ENCODE data around the gene WDR45B. TPM values are rescaled to one million over a fixed set of nuclear protein-coding genes. Genes with fewer than 3 reads are reported as not detected.

The WDR45B gene
- total RNA-seq, 2 donors from 2014 or later = 97.8 to 146 TPM

DNA sequence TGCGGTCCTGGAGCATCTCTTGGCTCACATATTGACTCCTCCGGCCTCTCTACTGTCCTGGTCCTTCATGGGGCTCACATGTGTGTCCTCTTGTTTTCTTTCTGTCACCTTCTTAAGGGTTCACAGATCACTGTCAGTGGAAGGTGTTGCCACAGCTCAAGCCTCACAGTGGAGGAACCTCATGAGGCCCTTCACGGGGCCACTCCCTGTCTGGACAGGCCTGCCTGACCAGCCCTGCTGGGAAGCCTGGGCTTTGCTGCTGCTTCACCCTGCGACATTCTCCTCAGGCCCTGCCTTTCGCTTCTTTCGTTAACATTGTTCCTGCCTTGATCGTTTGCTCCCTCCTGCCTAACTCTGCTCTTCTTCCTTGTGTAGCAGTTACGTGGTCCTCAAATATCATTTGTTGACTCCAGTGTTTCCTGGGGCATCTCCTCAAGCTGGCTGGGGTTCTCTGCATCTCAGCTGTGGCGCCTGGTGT lies 55.9 kb downstream of the WDR45B start:
- Histone ChIP-seq H3K4me1 (replicated peaks) (peaks cover 11% of the 10 kb centered on the region), H3K27ac (peak overlapping the region; percentile 95 to 96), H3K27me3 (replicated peaks; ENCODE audit: insufficient read depth) (no peaks in the 10 kb centered on the region), H3K4me3 (peak overlapping the region; percentile 46 to 50), H3K36me3 (peaks cover 0 to 8% of the 10 kb centered on the region in 2 donors), H3K9me3 (no peaks in the 10 kb centered on the region)
- TF ChIP-seq POLR2AphosphoS5 (IDR thresholded peaks at IDR 0.05) (peak; percentile 60), POLR2A (IDR thresholded peaks at IDR 0.05) (no peak)
- TF ChIP-seq, protein P1, sequence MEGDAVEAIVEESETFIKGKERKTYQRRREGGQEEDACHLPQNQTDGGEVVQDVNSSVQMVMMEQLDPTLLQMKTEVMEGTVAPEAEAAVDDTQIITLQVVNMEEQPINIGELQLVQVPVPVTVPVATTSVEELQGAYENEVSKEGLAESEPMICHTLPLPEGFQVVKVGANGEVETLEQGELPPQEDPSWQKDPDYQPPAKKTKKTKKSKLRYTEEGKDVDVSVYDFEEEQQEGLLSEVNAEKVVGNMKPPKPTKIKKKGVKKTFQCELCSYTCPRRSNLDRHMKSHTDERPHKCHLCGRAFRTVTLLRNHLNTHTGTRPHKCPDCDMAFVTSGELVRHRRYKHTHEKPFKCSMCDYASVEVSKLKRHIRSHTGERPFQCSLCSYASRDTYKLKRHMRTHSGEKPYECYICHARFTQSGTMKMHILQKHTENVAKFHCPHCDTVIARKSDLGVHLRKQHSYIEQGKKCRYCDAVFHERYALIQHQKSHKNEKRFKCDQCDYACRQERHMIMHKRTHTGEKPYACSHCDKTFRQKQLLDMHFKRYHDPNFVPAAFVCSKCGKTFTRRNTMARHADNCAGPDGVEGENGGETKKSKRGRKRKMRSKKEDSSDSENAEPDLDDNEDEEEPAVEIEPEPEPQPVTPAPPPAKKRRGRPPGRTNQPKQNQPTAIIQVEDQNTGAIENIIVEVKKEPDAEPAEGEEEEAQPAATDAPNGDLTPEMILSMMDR (IDR thresholded peaks at IDR 0.05) = peak in 1 of 4 experiments; percentile 20
- peak; percentile 71 for DNase-seq (ENCODE audit: low spot score)
- intact Hi-C loops (cut with DNase I) = no loop called here
- WGBS = 38% methylated on average over 9 of the region's 9 CpGs

DNA sequence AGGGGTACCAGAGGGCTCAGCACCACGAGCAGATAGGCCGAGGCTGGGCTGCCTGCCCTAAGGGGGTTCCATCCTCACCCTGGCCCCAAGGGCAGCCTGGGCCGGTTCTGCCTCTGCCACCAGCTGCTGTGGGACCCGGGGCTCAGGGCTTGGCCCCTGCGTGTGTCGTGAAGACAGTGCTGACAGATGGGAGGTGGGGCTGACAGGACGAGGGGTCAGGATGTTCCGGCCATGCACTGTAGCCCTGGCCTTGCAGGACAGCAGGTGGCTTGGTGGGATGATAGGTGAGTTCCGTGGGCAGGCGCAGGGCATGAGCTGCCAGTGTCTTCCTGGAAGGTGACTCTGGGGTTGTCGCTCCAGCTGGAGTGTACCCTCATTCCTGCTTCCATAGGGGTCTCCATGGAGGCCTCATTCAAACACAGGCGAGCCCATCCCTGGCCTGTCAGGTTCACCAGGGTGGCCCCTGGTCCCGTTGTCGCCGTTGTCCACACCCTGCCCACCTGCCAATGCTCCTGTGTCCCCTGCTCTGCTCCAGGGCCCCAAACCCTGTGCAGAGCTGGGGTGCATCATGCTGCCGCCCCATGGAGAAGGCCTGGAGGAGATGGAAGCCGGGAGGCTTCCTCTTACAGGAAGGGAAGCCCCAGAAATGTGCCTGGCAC lies 57.2 kb downstream of the WDR45B start:
- 60% methylated on average over 17 of the region's 17 CpGs for WGBS
- TF ChIP-seq POLR2AphosphoS5 (IDR thresholded peaks at IDR 0.05) = no peak
- no peak for TF ChIP-seq POLR2A (IDR thresholded peaks at IDR 0.05)
- TF ChIP-seq, protein P1 (IDR thresholded peaks at IDR 0.05) = no peak

DNA sequence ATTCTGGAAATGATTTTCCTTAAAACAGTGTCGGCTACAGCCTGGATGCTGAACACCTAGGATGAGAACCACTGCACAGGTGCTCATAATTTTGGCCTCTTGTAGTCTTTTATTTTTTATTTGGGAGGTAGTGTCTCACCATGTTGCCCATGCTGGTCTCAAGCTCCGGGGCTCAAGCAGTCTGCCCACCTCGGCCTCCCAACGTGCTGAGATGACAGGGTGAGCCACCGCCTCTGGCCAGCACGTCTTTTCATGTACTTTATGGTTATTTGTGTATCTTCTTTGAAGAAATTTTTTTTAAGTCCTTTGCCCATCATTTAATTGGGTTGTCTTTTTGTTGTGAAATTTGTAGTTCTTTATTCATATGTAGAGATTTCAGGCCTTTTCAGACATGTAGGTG lies 58.0 kb downstream of the WDR45B start:
- intact Hi-C loops (cut with DNase I) = no loop called here

More for the DNA sequence above, 57.2 kb downstream of the WDR45B start:
- no peaks in the 10 kb centered on the region for H3K27me3 ChIP-seq (replicated peaks; ENCODE audit: insufficient read depth)
- H3K9me3 ChIP-seq = no peaks in the 10 kb centered on the region
- H3K36me3 ChIP-seq = peaks cover 0 to 14% of the 10 kb centered on the region in 2 donors
- H3K4me1 ChIP-seq (replicated peaks) = peaks cover 11% of the 10 kb centered on the region
- H3K4me3 ChIP-seq = no peak overlapping the region
- DNase-seq (ENCODE audit: low spot score) = no peak
- peak overlapping the region; percentile 95 to 96 for H3K27ac ChIP-seq
- intact Hi-C loops (cut with DNase I) = no loop called here

DNA sequence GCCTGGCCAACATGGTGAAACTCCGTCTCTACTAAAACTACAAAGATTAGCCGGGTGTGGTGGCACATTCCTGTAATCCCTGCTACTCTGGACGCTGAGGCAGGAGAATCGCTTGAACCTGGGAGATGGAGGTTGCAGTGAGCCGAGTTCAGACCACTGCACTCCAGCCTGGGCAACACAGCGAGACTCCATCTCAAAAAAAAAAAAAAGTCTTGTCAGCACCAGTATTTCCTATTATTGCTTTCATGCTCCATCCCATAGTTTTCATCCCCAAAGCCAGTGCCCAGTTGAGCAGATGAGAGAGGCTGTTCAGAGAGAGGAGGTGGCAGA lies 58.4 kb downstream of the WDR45B start:
- DNase-seq (ENCODE audit: low spot score) = no peak
- Histone ChIP-seq H3K36me3 (peaks cover 0 to 14% of the 10 kb centered on the region in 2 donors), H3K9me3 (no peaks in the 10 kb centered on the region), H3K4me3 (no peak overlapping the region), H3K4me1 (replicated peaks) (peaks cover 11% of the 10 kb centered on the region), H3K27ac (no peak overlapping the region), H3K27me3 (replicated peaks; ENCODE audit: insufficient read depth) (no peaks in the 10 kb centered on the region)
- TF ChIP-seq POLR2A (IDR thresholded peaks at IDR 0.05) = no peak
- TF ChIP-seq, protein P1 (IDR thresholded peaks at IDR 0.05) = no peak
- TF ChIP-seq POLR2AphosphoS5 (IDR thresholded peaks at IDR 0.05) = no peak
- intact Hi-C loops (cut with DNase I) = no loop called here
- 87% methylated on average over 6 of the region's 6 CpGs for WGBS

More for the DNA sequence above, 58.0 kb downstream of the WDR45B start:
- H3K4me1 ChIP-seq (replicated peaks) = peaks cover 11% of the 10 kb centered on the region
- H3K27me3 ChIP-seq (replicated peaks; ENCODE audit: insufficient read depth) = no peaks in the 10 kb centered on the region
- H3K27ac ChIP-seq = peak overlapping the region in 1 of 2 donors; percentile 96
- no peak for DNase-seq (ENCODE audit: low spot score)
- H3K9me3 ChIP-seq = no peaks in the 10 kb centered on the region
- TF ChIP-seq, protein P1 (IDR thresholded peaks at IDR 0.05) = no peak
- TF ChIP-seq POLR2AphosphoS5 (IDR thresholded peaks at IDR 0.05) (no peak), POLR2A (IDR thresholded peaks at IDR 0.05) (no peak)
- peaks cover 0 to 14% of the 10 kb centered on the region in 2 donors for H3K36me3 ChIP-seq
- WGBS = 65% methylated on average over 6 of the region's 6 CpGs
- H3K4me3 ChIP-seq = no peak overlapping the region

Measured in prostate gland (tissue), 2 donors.